Measurements from ENCODE around the gene SH3RF1. TPM values are rescaled to one million over a fixed set of nuclear protein-coding genes. Genes with fewer than 3 reads are reported as not detected.

The SH3RF1 gene
- polyA plus RNA-seq, 5 donors, result 18.7 to 20.9 (median 19.0) TPM

GRCh38 chr4:169108303-169108702 is 162.5 kb downstream of the SH3RF1 start:
- no peak for DNase-seq

DNA sequence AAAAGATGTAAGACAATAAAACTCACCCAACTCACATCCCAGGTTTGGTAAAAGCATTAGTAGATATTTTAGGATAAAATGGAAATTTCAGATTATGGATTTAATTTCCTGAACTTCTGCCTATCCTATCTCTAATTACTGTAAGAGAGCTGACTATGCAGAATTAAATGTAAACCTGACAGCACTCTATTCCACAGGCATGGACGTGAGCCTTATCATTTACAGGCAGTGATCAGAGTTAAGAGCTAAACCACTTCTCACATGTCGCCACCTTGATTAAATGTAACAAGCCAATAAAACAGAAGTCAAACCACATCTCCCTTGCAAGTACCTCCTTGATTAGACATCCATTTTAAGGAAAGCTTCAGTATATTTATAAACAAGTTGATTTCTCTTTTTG is 163.2 kb downstream of the SH3RF1 start:
- DNase-seq, result no peak

GRCh38 chr4:169106696-169107229 is 164.0 kb downstream of the SH3RF1 start:
- no peak for DNase-seq

- DNase-seq, result no peak
Measured at GRCh38 chr4:169105620-169106019, 165.1 kb downstream of the SH3RF1 start.

DNA sequence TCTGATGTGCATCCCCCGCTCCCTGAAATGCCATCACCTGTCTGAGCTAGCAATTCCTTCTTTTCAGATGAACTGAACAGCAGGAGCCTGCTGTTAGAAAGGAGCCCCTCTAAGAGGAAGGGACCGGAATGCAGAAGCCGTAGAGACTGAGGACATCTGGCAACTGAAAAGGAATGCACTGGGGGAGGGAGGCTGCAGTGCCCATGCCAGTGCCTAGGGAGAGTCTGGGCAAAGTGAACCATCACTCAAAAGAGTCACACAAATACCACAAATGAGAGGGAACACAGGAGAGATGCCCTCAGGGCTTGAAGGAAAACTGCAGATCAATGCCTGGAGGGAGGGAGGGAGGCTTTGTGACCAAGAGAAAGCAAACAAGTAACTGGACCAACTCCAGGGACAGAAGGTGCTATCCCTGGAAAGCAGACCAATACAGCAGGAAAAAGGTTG is 166.8 kb downstream of the SH3RF1 start:
- DNase-seq, result no peak

- no peak for DNase-seq
Measured at GRCh38 chr4:169102026-169102425, 168.7 kb downstream of the SH3RF1 start.

GRCh38 chr4:169100670-169101101 is 170.1 kb downstream of the SH3RF1 start:
- DNase-seq, result no peak

DNA sequence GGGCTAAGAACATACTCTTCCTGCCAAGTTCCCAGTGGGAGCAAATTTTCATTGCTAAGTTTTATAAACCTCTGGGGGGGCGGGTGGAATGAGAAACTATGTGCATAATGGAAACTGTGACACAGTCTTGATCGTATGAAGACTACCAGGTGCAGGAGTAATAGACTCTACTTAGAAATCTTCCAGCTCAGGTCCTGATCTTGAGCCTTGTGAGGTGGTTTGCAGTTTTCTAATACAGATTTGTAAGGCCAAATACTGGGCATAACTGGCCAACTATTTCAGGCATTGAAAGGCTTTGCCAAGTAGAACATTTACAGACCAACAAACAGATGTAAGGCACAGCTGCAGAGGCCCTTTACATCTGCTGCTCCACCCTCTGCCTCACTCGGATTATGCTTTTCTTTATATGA is 171.0 kb downstream of the SH3RF1 start:
- peak; percentile 40 to 48 for DNase-seq

GRCh38 chr4:169098969-169099690 is 171.6 kb downstream of the SH3RF1 start:
- no peak for DNase-seq

DNA sequence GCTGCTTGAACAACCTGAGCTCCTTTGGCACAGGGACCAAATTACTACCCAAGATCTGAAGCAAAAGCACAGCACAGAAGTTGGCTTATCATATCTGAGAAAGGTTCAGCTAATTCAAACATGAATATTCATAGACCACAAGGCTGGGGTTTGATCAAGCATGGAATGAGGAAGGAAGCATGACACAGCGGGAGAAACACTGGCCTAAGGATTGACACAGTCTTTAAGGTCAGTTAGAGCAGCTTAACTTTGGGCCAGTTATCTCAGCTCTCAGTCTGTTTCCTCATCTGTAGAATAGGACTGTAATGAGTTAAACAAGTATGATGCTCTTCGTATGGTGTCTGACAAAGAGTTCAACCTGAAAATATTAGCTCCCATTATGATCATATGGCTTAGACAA is 172.2 kb downstream of the SH3RF1 start:
- DNase-seq, result no peak

GRCh38 chr4:169098054-169098497 is 172.7 kb downstream of the SH3RF1 start:
- DNase-seq, result no peak

GRCh38 chr4:169096221-169096620 is 174.5 kb downstream of the SH3RF1 start:
- no peak for DNase-seq

GRCh38 chr4:169094656-169095231 is 176.0 kb downstream of the SH3RF1 start:
- DNase-seq, result no peak

DNA sequence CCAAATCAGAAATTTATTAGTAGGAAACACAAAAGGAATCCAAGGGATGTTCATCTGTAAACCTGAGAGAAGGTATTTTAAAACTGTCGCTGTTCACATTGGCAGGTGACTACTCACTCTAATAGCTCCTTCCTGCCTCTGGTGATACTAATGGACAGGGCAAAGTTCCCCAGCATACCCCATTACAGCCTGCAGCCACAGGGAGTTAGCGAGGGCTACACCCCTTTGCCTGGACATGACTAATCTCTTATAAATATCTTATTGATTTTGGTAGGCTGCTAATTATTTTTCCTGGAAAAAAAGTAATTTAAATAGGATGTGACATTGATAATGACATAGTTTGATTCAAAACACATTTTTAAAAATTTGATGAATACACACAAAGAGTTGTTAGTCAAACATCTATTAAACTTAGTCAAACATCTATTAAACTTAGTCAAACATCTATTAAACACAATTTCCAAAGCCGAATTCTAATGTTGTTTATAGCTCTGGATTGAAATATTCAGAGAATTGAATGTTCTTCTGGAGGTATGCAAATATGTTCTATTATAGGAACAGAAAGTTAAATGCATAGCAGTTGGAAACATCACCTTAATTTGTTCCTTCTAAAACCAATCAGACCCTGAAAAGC is 177.8 kb downstream of the SH3RF1 start:
- no peak for DNase-seq

DNA sequence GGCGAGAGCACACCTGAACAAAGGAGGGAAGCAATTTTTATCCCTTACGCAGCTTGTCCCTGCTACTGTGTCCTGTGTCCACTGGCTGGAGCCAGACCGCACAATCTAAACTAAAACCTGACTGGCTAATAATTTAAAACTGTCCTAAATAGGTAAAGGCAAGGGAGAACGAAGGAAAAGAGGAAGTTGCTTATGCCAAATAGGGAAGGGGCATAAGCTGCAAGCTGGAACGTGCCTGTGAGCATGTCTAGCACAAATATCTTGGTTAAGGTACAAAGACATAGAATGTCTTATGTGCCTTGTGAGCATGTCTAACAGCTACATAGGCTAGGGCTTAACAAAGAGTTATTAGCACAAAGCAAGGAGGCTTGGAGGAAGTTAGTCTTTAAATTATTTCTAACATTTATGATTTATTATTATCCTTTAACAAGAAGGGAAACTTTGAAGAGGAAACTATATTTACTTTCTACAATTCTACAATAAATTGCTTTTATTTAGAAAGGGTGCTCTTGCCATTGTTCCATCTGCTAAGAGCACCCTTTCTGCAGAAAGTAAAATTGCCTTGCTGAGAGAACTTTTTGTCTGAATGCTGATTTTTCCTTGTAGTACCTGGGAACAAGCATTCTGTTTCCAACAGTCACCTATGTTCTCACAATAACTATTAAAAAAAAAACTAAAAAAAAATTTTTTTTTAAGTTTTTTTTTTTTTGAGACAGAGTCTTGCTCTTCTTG is 180.1 kb downstream of the SH3RF1 start:
- DNase-seq, result no peak

- DNase-seq, result no peak
Measured at GRCh38 chr4:169089004-169089403, 181.8 kb downstream of the SH3RF1 start.

- DNase-seq, result no peak
Measured at GRCh38 chr4:169084954-169085353, 185.8 kb downstream of the SH3RF1 start.

DNA sequence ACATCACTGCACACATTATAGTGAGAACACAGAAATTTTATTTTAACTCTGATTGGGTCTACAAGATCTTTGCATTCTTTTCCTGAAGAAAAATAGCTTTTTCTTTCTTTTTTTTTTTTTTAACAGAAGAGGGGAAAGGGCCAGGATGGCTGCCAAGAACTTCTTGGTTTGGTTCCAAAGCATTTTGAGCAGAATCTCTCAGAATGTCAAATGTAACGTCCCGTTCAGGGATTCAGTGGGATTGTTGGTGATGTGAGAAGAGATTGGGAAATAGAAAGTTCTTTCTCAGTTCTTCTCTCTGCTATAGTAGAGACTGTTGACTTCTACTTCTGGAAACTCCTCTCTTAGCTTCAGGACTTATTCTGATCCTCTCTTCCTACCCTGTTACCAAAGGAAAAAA is 189.8 kb downstream of the SH3RF1 start:
- DNase-seq, result peak; percentile 78

GRCh38 chr4:169079942-169080827 is 190.6 kb downstream of the SH3RF1 start:
- peak; percentile 74 to 76 for DNase-seq

DNA sequence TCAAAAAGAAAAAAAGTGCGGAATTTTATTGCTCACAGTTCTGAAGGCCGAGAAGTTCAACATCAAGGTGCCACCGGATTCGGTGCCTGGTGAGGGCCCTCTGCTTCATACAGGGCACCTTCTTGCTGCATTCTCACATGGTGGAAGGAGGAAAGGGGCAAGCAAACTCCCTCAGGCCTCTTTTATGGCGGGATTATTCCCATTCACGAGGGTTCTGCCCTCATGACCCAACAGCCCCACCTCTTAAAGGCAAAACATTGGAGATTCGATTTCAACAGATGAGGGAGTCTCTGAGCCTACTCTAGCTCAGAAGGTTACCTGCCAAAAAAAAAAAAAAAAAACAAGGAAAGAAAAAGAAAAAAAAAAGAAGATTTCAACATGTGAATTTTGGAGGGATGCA is 196.6 kb downstream of the SH3RF1 start:
- no peak for DNase-seq

DNA sequence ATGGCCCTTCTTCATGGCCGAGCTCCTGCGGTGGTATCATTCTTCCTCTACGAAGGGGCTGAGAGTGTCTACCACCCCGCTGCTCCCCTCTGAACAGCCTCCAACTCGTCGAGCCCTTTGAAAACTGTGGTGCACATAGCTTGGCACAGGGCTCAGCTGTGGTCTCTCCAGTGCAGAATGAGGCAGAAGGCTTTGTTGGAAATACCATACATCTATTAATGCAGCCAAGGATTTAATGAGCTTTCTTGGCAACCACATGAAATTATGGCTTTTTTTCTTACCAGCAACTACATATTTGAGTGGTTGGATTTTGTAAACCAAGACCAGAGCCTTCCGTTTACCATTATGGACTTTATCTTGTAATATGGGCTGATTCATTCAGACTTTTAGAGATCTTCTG is 199.0 kb downstream of the SH3RF1 start:
- no peak for DNase-seq
